ENCODE measurements around the gene DSEL.

Gene DSEL

DNA sequence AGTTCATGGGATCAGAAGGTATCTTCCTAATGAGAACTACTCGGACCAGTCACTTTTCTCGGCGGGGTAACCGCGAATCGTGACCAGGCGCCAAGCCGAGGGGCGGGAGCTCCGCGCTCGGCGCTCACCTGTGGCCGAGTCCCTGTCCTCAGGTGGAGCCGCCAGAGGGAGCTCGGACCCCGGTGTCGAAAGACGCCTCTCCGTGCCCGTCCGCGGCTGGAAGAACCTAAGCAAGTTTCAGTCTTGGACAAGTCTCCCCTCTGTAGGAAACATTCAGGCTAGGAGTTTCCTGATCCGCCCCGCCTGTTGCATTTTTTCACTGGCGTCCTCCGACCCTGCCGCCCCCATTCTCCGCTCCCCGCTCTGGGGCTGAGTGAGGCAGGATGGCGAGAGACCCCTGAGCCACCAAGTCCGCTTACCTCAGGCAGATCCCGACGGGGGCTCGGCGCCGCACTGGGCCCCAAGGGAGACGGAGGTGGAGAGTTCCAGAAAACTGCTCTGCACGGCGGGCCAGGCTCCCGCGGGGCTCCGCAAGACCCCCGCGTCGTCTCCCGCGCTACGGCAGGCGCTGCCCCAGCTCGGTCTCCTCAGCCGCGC lies 480 bp downstream of the DSEL start:
- in situ Hi-C loops (cut with MboI; ENCODE audit: low pct_unique_long_range_greater_than_20kb, low sequenced_read_pairs, unreplicated experiment) = no loop called here
- peak; percentile 70 for DNase-seq (ENCODE audit: low spot score)
- peak; percentile 56 for TF ChIP-seq CTCF (IDR thresholded peaks at IDR 0.05; ENCODE audit: extremely low read depth, insufficient read depth, missing control alignments)

GRCh38 chr18:67514901-67515540 lies 1.5 kb downstream of the DSEL start:
- TF ChIP-seq CTCF (IDR thresholded peaks at IDR 0.05; ENCODE audit: extremely low read depth, insufficient read depth, missing control alignments) = no peak
- in situ Hi-C loops (cut with MboI; ENCODE audit: low pct_unique_long_range_greater_than_20kb, low sequenced_read_pairs, unreplicated experiment) = no loop called here

GRCh38 chr18:67514465-67514864 lies 2.1 kb downstream of the DSEL start:
- no peak for TF ChIP-seq CTCF (IDR thresholded peaks at IDR 0.05; ENCODE audit: extremely low read depth, insufficient read depth, missing control alignments)
- DNase-seq (ENCODE audit: low spot score) = no peak
- in situ Hi-C loops (cut with MboI; ENCODE audit: low pct_unique_long_range_greater_than_20kb, low sequenced_read_pairs, unreplicated experiment) = no loop called here

More at GRCh38 chr18:67514901-67515540, 1.5 kb downstream of the DSEL start:
- DNase-seq (ENCODE audit: low spot score) = no peak

GRCh38 chr18:67513280-67513679 lies 3.2 kb downstream of the DSEL start:
- TF ChIP-seq CTCF (IDR thresholded peaks at IDR 0.05; ENCODE audit: extremely low read depth, insufficient read depth, missing control alignments) = peak; percentile 10
- no peak for DNase-seq (ENCODE audit: low spot score)
- in situ Hi-C loops (cut with MboI; ENCODE audit: low pct_unique_long_range_greater_than_20kb, low sequenced_read_pairs, unreplicated experiment) = no loop called here

GRCh38 chr18:67511840-67512239 lies 4.7 kb downstream of the DSEL start:
- TF ChIP-seq CTCF (IDR thresholded peaks at IDR 0.05; ENCODE audit: extremely low read depth, insufficient read depth, missing control alignments) = no peak
- DNase-seq (ENCODE audit: low spot score) = no peak
- in situ Hi-C loops (cut with MboI; ENCODE audit: low pct_unique_long_range_greater_than_20kb, low sequenced_read_pairs, unreplicated experiment) = no loop called here

DNA sequence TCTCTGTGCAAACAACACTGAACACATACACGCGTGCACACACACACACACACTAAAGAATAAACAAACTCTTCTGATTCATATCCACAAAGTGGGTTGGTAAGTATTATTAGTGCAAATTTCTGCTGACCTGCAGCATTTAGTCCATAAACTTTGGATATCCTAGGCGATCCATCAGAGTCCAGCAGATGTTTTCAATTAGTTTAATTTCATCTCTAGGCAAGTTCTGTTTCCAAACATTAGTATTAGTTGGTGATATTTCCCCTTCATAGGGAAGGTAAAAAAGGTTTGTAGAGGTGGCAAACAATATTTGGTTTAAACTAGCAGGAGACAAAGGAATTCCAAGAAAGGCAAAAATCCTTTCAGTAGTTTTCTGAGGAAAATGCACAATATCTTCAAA lies 5.7 kb downstream of the DSEL start:
- no peak for TF ChIP-seq CTCF (IDR thresholded peaks at IDR 0.05; ENCODE audit: extremely low read depth, insufficient read depth, missing control alignments)
- DNase-seq (ENCODE audit: low spot score) = no peak
- in situ Hi-C loops (cut with MboI; ENCODE audit: low pct_unique_long_range_greater_than_20kb, low sequenced_read_pairs, unreplicated experiment) = no loop called here
